ENCODE data around the gene CAPRIN1. TPM values are rescaled to one million over a fixed set of nuclear protein-coding genes. Genes with fewer than 3 reads are reported as not detected.
"Not testable (repeated sequence)": the region's sequence is repeated elsewhere in the genome, so short reads cannot be mapped to it uniquely, and the experiment has no call there.

Gene CAPRIN1
- total and polyA plus RNA-seq, 3 experiments from 2014 or later: 75.2 to 287 (median 275) TPM

GRCh38 chr11:34075178-34075820 lies 23.8 kb downstream of the CAPRIN1 start:
- peaks cover 12% of the 10 kb centered on the region for H3K4me1 ChIP-seq (ENCODE audit: insufficient read depth, low read length)
- CTCF ChIA-PET: interaction anchor here (1.6 kb wide), 1 partner anchor 78 kb away, joined by 5 read pairs; no protein-coding TSS in a partner anchor
- POLR2A ChIA-PET: no interaction called here

GRCh38 chr11:34080609-34081008 lies 29.1 kb downstream of the CAPRIN1 start:
- no peaks in the 10 kb centered on the region for H3K27me3 ChIP-seq (ENCODE audit: insufficient read depth, low read length, poor library complexity, severe bottlenecking)
- no peak overlapping the region for H3K4me3 ChIP-seq (ENCODE audit: low read length)
- peaks cover 43% of the 10 kb centered on the region for H3K36me3 ChIP-seq (ENCODE audit: insufficient read depth, low read length)
- ChIA-PET CTCF (no interaction called here), POLR2A (no interaction called here)
- H3K27ac ChIP-seq (ENCODE audit: low read depth, low read length): no peak overlapping the region
- peaks cover 0 to 84% (median 29%) of the 10 kb centered on the region in 3 donors for H3K36me3 Mint-ChIP-seq
- H3K27me3 Mint-ChIP-seq: no peaks in the 10 kb centered on the region
- H3K4me3 Mint-ChIP-seq: no peak overlapping the region
- H3K9me3 ChIP-seq (ENCODE audit: low read length): no peaks in the 10 kb centered on the region
- peaks cover 16 to 45% (median 25%) of the 10 kb centered on the region in 3 donors for H3K4me1 Mint-ChIP-seq
- H3K27ac Mint-ChIP-seq: peak overlapping the region in 3 of 8 donors; percentile 17 to 71 (median 47)
- no peak for DNase-seq
- no peaks in the 10 kb centered on the region for H3K4me1 ChIP-seq (ENCODE audit: insufficient read depth, low read length)
- H3K9me3 Mint-ChIP-seq: no peaks in the 10 kb centered on the region

More at GRCh38 chr11:34075178-34075820, 23.8 kb downstream of the CAPRIN1 start:
- Histone ChIP-seq H3K4me3 (ENCODE audit: low read length) (no peak overlapping the region), H3K27ac (ENCODE audit: low read depth, low read length) (no peak overlapping the region), H3K36me3 (ENCODE audit: insufficient read depth, low read length) (peaks cover 39% of the 10 kb centered on the region), H3K27me3 (ENCODE audit: insufficient read depth, low read length, poor library complexity, severe bottlenecking) (no peaks in the 10 kb centered on the region), H3K9me3 (ENCODE audit: low read length) (no peaks in the 10 kb centered on the region)
- no peaks in the 10 kb centered on the region for H3K27me3 Mint-ChIP-seq
- no peak for DNase-seq
- H3K27ac Mint-ChIP-seq: peak overlapping the region; percentile 2 to 84 (median 43)
- H3K4me1 Mint-ChIP-seq: peaks cover 36 to 71% (median 57%) of the 10 kb centered on the region in 3 donors
- H3K36me3 Mint-ChIP-seq: peaks cover 0 to 86% (median 15%) of the 10 kb centered on the region in 3 donors
- H3K4me3 Mint-ChIP-seq: no peak overlapping the region
- no peaks in the 10 kb centered on the region for H3K9me3 Mint-ChIP-seq

- H3K9me3 Mint-ChIP-seq: no peaks in the 10 kb centered on the region
- no peak overlapping the region for H3K4me3 Mint-ChIP-seq
- peak overlapping the region in 6 of 8 donors; percentile 14 to 82 (median 18) for H3K27ac Mint-ChIP-seq
- peaks cover 5 to 82% (median 28%) of the 10 kb centered on the region in 3 donors for H3K36me3 Mint-ChIP-seq
- peaks cover 46% of the 10 kb centered on the region for H3K36me3 ChIP-seq (ENCODE audit: insufficient read depth, low read length)
- peaks cover 14 to 36% (median 22%) of the 10 kb centered on the region in 3 donors for H3K4me1 Mint-ChIP-seq
- H3K9me3 ChIP-seq (ENCODE audit: low read length): no peaks in the 10 kb centered on the region
- H3K27me3 ChIP-seq (ENCODE audit: insufficient read depth, low read length, poor library complexity, severe bottlenecking): no peaks in the 10 kb centered on the region
- H3K27ac ChIP-seq (ENCODE audit: low read depth, low read length): no peak overlapping the region
- no peak overlapping the region for H3K4me3 ChIP-seq (ENCODE audit: low read length)
- DNase-seq: no peak
- ChIA-PET CTCF (interaction anchor here (0.8 to 1.7 kb wide), 3 partner anchors 8 to 21 kb away, joined by 3 to 7 read pairs (median 3); partner anchors contain the start of gene NAT10), POLR2A (no interaction called here)
- no peaks in the 10 kb centered on the region for H3K27me3 Mint-ChIP-seq
- peaks cover 4% of the 10 kb centered on the region for H3K4me1 ChIP-seq (ENCODE audit: insufficient read depth, low read length)
These were observed 33.1 kb downstream of the CAPRIN1 start for GRCh38 chr11:34084637-34085036.

- Histone ChIP-seq H3K27me3 (ENCODE audit: insufficient read depth, low read length, poor library complexity, severe bottlenecking) (no peaks in the 10 kb centered on the region), H3K9me3 (ENCODE audit: low read length) (no peaks in the 10 kb centered on the region), H3K36me3 (ENCODE audit: insufficient read depth, low read length) (peaks cover 61% of the 10 kb centered on the region), H3K27ac (ENCODE audit: low read depth, low read length) (no peak overlapping the region), H3K4me1 (ENCODE audit: insufficient read depth, low read length) (peaks cover 4% of the 10 kb centered on the region), H3K4me3 (ENCODE audit: low read length) (no peak overlapping the region)
- no peaks in the 10 kb centered on the region for H3K9me3 Mint-ChIP-seq
- CTCF ChIA-PET: interaction anchor here (1.9 kb wide), 1 partner anchor 90 kb away, joined by 5 read pairs; no protein-coding TSS in a partner anchor
- peaks cover 5 to 82% (median 33%) of the 10 kb centered on the region in 3 donors for H3K36me3 Mint-ChIP-seq
- H3K27ac Mint-ChIP-seq: peak overlapping the region; percentile 18 to 92 (median 66)
- H3K4me3 Mint-ChIP-seq: peak overlapping the region in 4 of 7 donors; percentile 6 to 37 (median 24)
- H3K4me1 Mint-ChIP-seq: peaks cover 13 to 33% (median 22%) of the 10 kb centered on the region in 3 donors
- H3K27me3 Mint-ChIP-seq: no peaks in the 10 kb centered on the region
- POLR2A ChIA-PET: interaction anchor here (0.6 kb wide), 1 partner anchor 19 kb away, joined by 3 read pairs; the partner anchor contains the start of gene NAT10
- DNase-seq: no peak
These were observed 35.2 kb downstream of the CAPRIN1 start for GRCh38 chr11:34086554-34087283.

- no peaks in the 10 kb centered on the region for H3K27me3 ChIP-seq (ENCODE audit: insufficient read depth, low read length, poor library complexity, severe bottlenecking)
- peaks cover 49% of the 10 kb centered on the region for H3K36me3 ChIP-seq (ENCODE audit: insufficient read depth, low read length)
- ChIA-PET CTCF (no interaction called here), POLR2A (no interaction called here)
- Mint-ChIP-seq H3K4me3 (no peak overlapping the region), H3K9me3 (no peaks in the 10 kb centered on the region), H3K36me3 (peaks cover 2 to 84% (median 28%) of the 10 kb centered on the region in 3 donors), H3K27ac (peak overlapping the region in 1 of 8 donors; percentile 47), H3K4me1 (peaks cover 2 to 6% (median 3%) of the 10 kb centered on the region in 3 donors), H3K27me3 (no peaks in the 10 kb centered on the region)
- no peaks in the 10 kb centered on the region for H3K9me3 ChIP-seq (ENCODE audit: low read length)
- no peak overlapping the region for H3K27ac ChIP-seq (ENCODE audit: low read depth, low read length)
- no peak overlapping the region for H3K4me3 ChIP-seq (ENCODE audit: low read length)
- H3K4me1 ChIP-seq (ENCODE audit: insufficient read depth, low read length): peaks cover 3% of the 10 kb centered on the region
- no peak for DNase-seq
These were observed 40.3 kb downstream of the CAPRIN1 start for GRCh38 chr11:34091825-34092224.

- H3K9me3 Mint-ChIP-seq; CTCF ChIA-PET; H3K27me3 Mint-ChIP-seq; H3K9me3 ChIP-seq (ENCODE audit: low read length); H3K27me3 ChIP-seq (ENCODE audit: insufficient read depth, low read length, poor library complexity, severe bottlenecking); H3K4me3 ChIP-seq (ENCODE audit: low read length); H3K4me1 ChIP-seq (ENCODE audit: insufficient read depth, low read length); DNase-seq; H3K27ac ChIP-seq (ENCODE audit: low read depth, low read length); H3K4me1 Mint-ChIP-seq: not testable (repeated sequence)
- POLR2A ChIA-PET: interaction anchor here (0.5 to 1.4 kb wide), 2 partner anchors 10 to 43 kb away, joined by 4 to 7 read pairs; partner anchors contain the start of genes CAPRIN1 and NAT10
- Mint-ChIP-seq H3K27ac (peak overlapping the region in 2 of 8 donors; percentile 37 to 66), H3K36me3 (peaks cover 0 to 91% (median 28%) of the 10 kb centered on the region in 3 donors), H3K4me3 (peak overlapping the region in 1 of 7 donors; percentile 9)
- H3K36me3 ChIP-seq (ENCODE audit: insufficient read depth, low read length): peaks cover 68% of the 10 kb centered on the region
These were observed 43.4 kb downstream of the CAPRIN1 start for GRCh38 chr11:34094900-34095299.

GRCh38 chr11:34098813-34099212 lies 47.3 kb downstream of the CAPRIN1 start:
- Mint-ChIP-seq H3K27ac (no peak overlapping the region), H3K27me3 (no peaks in the 10 kb centered on the region), H3K4me3 (no peak overlapping the region), H3K9me3 (no peaks in the 10 kb centered on the region), H3K4me1 (peaks cover 2 to 11% (median 4%) of the 10 kb centered on the region in 3 donors), H3K36me3 (peaks cover 0 to 67% (median 15%) of the 10 kb centered on the region in 3 donors)
- peaks cover 1% of the 10 kb centered on the region for H3K4me1 ChIP-seq (ENCODE audit: insufficient read depth, low read length)
- H3K36me3 ChIP-seq (ENCODE audit: insufficient read depth, low read length): peaks cover 46% of the 10 kb centered on the region
- ChIA-PET CTCF (no interaction called here), POLR2A (no interaction called here)
- no peaks in the 10 kb centered on the region for H3K9me3 ChIP-seq (ENCODE audit: low read length)
- no peak overlapping the region for H3K27ac ChIP-seq (ENCODE audit: low read depth, low read length)
- no peak for DNase-seq
- no peaks in the 10 kb centered on the region for H3K27me3 ChIP-seq (ENCODE audit: insufficient read depth, low read length, poor library complexity, severe bottlenecking)
- H3K4me3 ChIP-seq (ENCODE audit: low read length): no peak overlapping the region

All from CD8-positive, alpha-beta memory T cell (primary cell).